ENCODE results near the gene SERPINA6.
"Not testable (repeated sequence)": the region's sequence is repeated elsewhere in the genome, so short reads cannot be mapped to it uniquely, and the experiment has no call there.

SERPINA6 gene

DNA sequence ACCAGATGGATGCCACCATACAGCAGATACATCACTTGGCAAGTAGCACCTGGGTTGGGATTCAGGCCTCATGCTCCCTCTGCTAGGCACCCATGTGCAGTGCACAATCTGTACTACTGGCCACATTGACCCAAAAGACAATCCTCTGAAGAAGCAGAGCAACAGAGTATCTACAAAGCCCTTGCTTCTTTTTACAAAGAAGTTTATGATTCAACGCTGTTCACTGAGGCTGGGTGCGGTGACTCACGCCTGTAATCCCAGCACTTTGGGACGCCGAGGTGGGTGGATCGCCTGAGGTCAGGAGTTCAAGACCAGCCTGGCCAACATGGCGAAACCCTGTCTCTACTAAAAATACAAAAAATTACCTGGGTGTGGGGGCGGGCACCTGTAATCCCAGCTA, 31.1 kb upstream of the SERPINA6 start:
- not testable (repeated sequence) for DNase-seq (ENCODE audit: low spot score)

GRCh38 chr14:94349276-94349675, 26.1 kb upstream of the SERPINA6 start:
- no peak for DNase-seq (ENCODE audit: low spot score)

DNA sequence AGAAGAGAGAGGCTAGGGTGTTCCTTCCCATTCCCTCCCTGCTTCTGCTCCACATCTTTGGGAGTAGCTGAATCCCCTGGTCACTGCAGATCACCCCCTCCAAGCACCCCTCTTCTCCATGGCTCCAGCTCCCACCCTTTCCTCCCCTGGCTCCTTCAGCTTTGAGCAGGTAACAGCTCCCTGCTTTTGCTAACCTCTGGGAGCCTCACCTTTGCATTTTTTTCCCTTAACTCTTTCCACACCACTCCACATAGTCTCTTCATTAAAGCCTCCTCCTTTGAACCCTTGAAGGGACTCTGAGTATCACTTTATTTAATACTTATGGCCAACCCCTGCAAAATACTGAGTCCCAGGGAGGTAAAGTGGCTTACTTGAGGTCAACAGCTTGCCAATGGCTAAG, 25.7 kb upstream of the SERPINA6 start:
- DNase-seq (ENCODE audit: low spot score): no peak

- DNase-seq (ENCODE audit: low spot score): no peak
Observed at GRCh38 chr14:94346841-94347240, 23.7 kb upstream of the SERPINA6 start.

GRCh38 chr14:94346065-94346786, 23.1 kb upstream of the SERPINA6 start:
- peak; percentile 32 for DNase-seq (ENCODE audit: low spot score)

DNA sequence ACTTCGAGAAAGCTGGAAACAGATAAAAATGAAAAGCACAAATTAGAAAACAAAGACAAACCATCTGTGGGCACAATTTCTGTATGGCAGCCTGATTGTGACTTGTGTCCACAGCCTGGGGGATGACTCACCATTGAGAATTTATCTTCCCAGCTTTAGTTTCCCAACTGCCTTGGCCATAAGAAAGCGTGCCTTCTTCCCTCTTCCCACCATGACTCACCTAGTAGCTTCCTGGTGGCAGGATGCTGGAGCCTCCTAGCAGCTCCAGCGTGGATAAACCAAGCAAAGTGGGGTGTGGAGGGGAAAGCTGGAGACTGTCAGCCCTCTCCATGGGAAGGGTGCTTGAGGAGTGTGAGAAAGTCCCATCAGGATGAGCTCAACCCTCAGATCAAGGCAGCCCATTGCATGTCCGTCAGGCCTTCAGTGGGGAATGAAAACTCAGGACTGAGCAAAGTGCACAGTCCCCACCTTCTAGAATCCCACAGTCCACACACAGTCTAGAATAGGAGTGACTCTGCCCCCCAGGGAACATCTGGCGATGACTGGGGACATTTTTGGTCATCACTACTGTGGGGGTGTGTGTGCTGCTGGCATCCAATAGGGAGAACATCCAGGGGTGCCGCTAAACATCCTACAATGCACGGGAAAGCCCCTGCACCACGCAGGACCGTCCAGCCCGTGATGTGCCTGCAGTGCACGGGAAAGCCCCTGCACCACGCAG, 22.4 kb upstream of the SERPINA6 start:
- no peak for DNase-seq (ENCODE audit: low spot score)

- no peak for DNase-seq (ENCODE audit: low spot score)
Observed at GRCh38 chr14:94344389-94344788, 21.3 kb upstream of the SERPINA6 start.

GRCh38 chr14:94343238-94344005, 20.3 kb upstream of the SERPINA6 start:
- no peak for DNase-seq (ENCODE audit: low spot score)

GRCh38 chr14:94342334-94342934, 19.3 kb upstream of the SERPINA6 start:
- peak; percentile 10 for DNase-seq (ENCODE audit: low spot score)

- DNase-seq (ENCODE audit: low spot score): no peak
Observed at GRCh38 chr14:94341656-94342333, 18.7 kb upstream of the SERPINA6 start.

GRCh38 chr14:94340533-94340932, 17.4 kb upstream of the SERPINA6 start:
- DNase-seq (ENCODE audit: low spot score): no peak

DNA sequence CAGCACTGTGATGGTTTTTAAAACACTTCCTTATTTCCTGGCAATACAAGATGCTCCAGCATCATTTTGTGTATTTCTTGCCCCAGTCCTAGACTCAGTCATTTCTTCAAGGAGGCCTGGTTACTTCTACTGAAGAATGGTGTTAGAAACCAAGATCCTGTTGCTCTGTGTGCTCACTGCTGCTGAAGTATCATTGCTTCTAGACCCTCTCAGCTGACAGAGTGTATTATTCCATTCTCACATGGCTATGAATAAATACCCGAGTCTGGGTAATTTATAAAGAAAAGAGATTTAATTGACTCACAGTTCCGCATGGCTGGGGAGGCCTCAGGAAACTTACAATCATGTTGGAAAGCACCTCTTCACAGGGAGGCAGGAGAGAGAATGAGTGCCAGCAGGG, 14.9 kb upstream of the SERPINA6 start:
- no peak for DNase-seq (ENCODE audit: low spot score)

DNA sequence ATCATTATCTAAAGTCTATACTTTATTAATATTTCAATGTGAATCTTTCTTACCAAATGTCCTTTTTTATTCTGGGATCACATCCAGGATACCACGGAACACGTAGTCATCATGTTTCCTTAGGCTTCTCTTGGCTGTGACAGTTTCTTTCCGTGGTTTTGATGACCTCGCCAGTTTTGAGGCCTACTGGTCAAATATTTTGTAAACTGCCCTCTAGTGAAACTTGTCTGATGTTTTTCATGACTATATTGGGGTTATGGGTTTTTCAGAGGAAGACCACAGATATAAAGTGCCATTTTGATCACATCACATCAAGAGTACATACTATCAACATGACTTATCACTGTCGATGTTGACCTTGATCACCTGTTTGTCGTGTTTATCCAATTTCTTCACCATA, 14.1 kb upstream of the SERPINA6 start:
- no peak for DNase-seq (ENCODE audit: low spot score)

GRCh38 chr14:94334872-94335271, 11.7 kb upstream of the SERPINA6 start:
- DNase-seq (ENCODE audit: low spot score): no peak

DNA sequence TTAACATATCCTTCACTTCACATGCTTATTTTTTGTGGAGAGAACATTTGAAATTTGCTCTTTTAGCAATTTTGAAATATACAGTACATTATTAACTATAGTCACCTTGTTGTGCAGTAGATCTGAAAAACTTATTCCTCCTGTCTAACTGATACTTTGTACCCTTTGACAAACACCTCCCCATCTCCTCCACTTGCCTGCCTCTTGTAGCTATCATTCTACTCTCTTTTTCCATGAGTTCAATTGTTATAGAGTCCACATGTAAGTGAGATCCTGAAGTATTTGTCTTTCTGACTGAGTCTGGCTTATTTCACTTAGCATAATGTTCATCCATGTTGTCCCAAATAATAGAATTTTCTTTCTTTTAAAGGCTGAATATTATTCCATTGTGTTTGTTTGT, 9.5 kb upstream of the SERPINA6 start:
- DNase-seq (ENCODE audit: low spot score): no peak

- DNase-seq (ENCODE audit: low spot score): no peak
Observed at GRCh38 chr14:94332063-94332583, 9.0 kb upstream of the SERPINA6 start.

GRCh38 chr14:94331462-94331861, 8.3 kb upstream of the SERPINA6 start:
- no peak for DNase-seq (ENCODE audit: low spot score)

GRCh38 chr14:94330857-94331256, 7.7 kb upstream of the SERPINA6 start:
- DNase-seq (ENCODE audit: low spot score): no peak

GRCh38 chr14:94330432-94330831, 7.3 kb upstream of the SERPINA6 start:
- DNase-seq (ENCODE audit: low spot score): no peak

DNA sequence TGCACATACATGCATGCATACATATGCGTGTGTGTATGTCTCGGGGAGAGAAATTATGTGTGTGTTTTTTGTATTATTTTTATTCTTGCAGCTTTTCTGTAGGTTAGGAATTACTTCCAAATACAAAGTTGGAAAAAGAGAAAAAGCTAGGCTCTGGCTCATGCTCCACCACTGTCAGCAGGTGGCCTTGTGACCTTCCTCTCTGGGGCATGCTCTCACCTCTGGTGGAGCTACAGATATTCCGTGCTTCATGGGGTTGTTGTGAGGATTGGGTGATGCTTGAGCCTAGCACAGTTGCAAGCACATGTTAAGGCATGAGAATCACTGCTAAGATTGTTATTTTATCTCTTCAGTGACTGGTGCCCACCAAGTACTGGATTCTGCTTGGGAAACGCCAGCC, 6.7 kb upstream of the SERPINA6 start:
- no peak for DNase-seq (ENCODE audit: low spot score)

- DNase-seq (ENCODE audit: low spot score): no peak
Observed at GRCh38 chr14:94328196-94328595, 5.1 kb upstream of the SERPINA6 start.
